A549 (cell line): Measurements from ENCODE around the gene VANGL1. TPM values are rescaled to one million over a fixed set of nuclear protein-coding genes. Genes with fewer than 3 reads are reported as not detected.

Experiments
- ATAC-seq, 2 experiments: fragments of 200-7000 bp in 1 of 2; fragments of >200 bp in 1 of 2; cut with Nextera tagmentation in 1 of 2; cut with Tn5 transposase in 1 of 2; 3 replicates each; pipeline versions ENCODE4 v1.8.0 to v1.9.1; 2018 to 2020; ENCODE audit warnings: mild to moderate bottlenecking in 1 of 2, moderate library complexity in 1 of 2
- CTCF ChIA-PET: fragments of 300-600 bp; sonication (Branson Sonifier 250); formaldehyde crosslinking; extraction: SDS; loops from one replicate; lab custom pipeline; 2021; ENCODE audit warnings: antibody characterized with exemption, inconsistent platforms; lab: Yijun Ruan, JAX
- POLR2A ChIA-PET: fragments of 350-600 bp; formaldehyde crosslinking; extraction: SDS; loops from one replicate; lab custom pipeline; 2021; ENCODE audit warnings: antibody characterized with exemption, inconsistent platforms; lab: Yijun Ruan, JAX
- DNase-seq, 2 experiments: peaks; one replicate each; pipeline versions ENCODE4 v3.0.0 to v3.0.0-alpha.2; 2011 to 2016; ENCODE audit warnings: low read depth in 1 of 2, low spot score in 1 of 2
- FAIRE-seq: peaks from 2 replicates; lab custom pipeline; 2011; peaks lifted over from hg19 to GRCh38; lab: Jason Lieb, UNC
- H3K27ac ChIP-seq, 2 experiments: fragments of >200 bp; sonication (Bioruptor Twin); formaldehyde crosslinking; 3 replicates each; pipeline ENCODE4 v1.5.1; 2016 to 2017
- H3K4me1 ChIP-seq: fragments of >200 bp; sonication (Bioruptor Twin); formaldehyde crosslinking; 3 replicates; pipeline ENCODE4 v1.6.1; 2016
- H3K4me2 ChIP-seq: fragments of >200 bp; sonication (Bioruptor Twin); formaldehyde crosslinking; 3 replicates; pipeline ENCODE4 v1.6.1; 2016
- H3K4me3 ChIP-seq: fragments of >200 bp; sonication (Bioruptor Twin); formaldehyde crosslinking; 3 replicates; pipeline ENCODE4 v1.5.1; 2016
- H3K9me3 ChIP-seq: fragments of >200 bp; sonication (Bioruptor Twin); formaldehyde crosslinking; 3 replicates; pipeline ENCODE4 v1.6.1; 2016
- CBX2 ChIP-seq: fragments of 200-600 bp; sonication (generic); IDR thresholded peaks from 2 replicates; pipeline ENCODE4 v1.6.1; 2016; ENCODE audit warnings: low read depth, mild to moderate bottlenecking, borderline replicate concordance
- CHD2 ChIP-seq: fragments of 150-350 bp; IDR thresholded peaks from 2 replicates; pipeline ENCODE4 v1.6.1; 2014; ENCODE audit warnings: low read length; ENCODE audit not compliant: partially characterized antibody
- CTCF ChIP-seq: fragments of >200 bp; sonication (Bioruptor Twin); formaldehyde crosslinking; IDR thresholded peaks from 3 replicates; pipeline ENCODE4 v1.5.1; 2016
- EHMT2 ChIP-seq: fragments of 200-600 bp; sonication (generic); IDR thresholded peaks from 2 replicates; pipeline ENCODE4 v1.6.1; 2016; ENCODE audit warnings: antibody characterized with exemption, low read depth, mild to moderate bottlenecking, moderate library complexity
- FOSB ChIP-seq: fragments of 250-450 bp; sonication (Bioruptor Pico); IDR thresholded peaks from 2 replicates; pipeline ENCODE4 v1.5.0; 2020; ENCODE audit warnings: mild to moderate bottlenecking, moderate library complexity
- FOSL2 ChIP-seq, 2 experiments: fragments of 450-650 bp in 1 of 2; fragments of >200 bp in 1 of 2; sonication (Bioruptor Twin) in 1 of 2; formaldehyde crosslinking; IDR thresholded peaks; 2 replicates each; pipeline versions ENCODE4 v1.5.0 to v1.6.1; 2016 to 2020; ENCODE audit warnings: mild to moderate bottlenecking in 1 of 2, moderate library complexity in 1 of 2
- HDAC2 ChIP-seq: fragments of 200-600 bp; sonication (generic); IDR thresholded peaks from 2 replicates; pipeline ENCODE4 v1.6.1; 2016
- JUN ChIP-seq, 2 experiments: fragments of >200 bp; sonication (Bioruptor Twin); formaldehyde crosslinking; IDR thresholded peaks; 2 replicates in 1 of 2; 3 replicates in 1 of 2; pipeline ENCODE4 v1.6.1; 2016 to 2017
- KDM1A ChIP-seq: fragments of 200-600 bp; sonication (generic); IDR thresholded peaks from 2 replicates; pipeline ENCODE4 v1.6.1; 2016; ENCODE audit warnings: low read depth, mild to moderate bottlenecking
- KDM5A ChIP-seq: fragments of 200-600 bp; sonication (generic); IDR thresholded peaks from 2 replicates; pipeline ENCODE4 v1.6.1; 2016; ENCODE audit warnings: antibody characterized with exemption, mild to moderate bottlenecking
- MYC ChIP-seq: IDR thresholded peaks from 2 replicates; pipeline ENCODE4 v1.6.1; 2012; ENCODE audit warnings: mild to moderate bottlenecking, inconsistent platforms, low read length, improper control_type of control experiment, borderline replicate concordance
- NFE2L2 ChIP-seq: fragments of 150-350 bp; conservative IDR thresholded peaks from 2 replicates; pipeline ENCODE4 v1.6.1; 2014; ENCODE audit warnings: low read length
- PBX3 ChIP-seq: IDR thresholded peaks from 2 replicates; pipeline ENCODE4 v1.6.1; 2012
- RARB ChIP-seq: fragments of 250-450 bp; sonication (Bioruptor Pico); IDR thresholded peaks from 2 replicates; pipeline ENCODE4 v1.8.0; 2021; ENCODE audit warnings: mild to moderate bottlenecking, moderate library complexity
- RCOR1 ChIP-seq: fragments of 150-350 bp; IDR thresholded peaks from 2 replicates; pipeline ENCODE4 v1.6.1; 2014; ENCODE audit warnings: antibody characterized with exemption, low read length, low read depth
- RNF2 ChIP-seq: fragments of 200-600 bp; sonication (generic); IDR thresholded peaks from 2 replicates; pipeline ENCODE4 v1.6.1; 2016; ENCODE audit warnings: low read depth, mild to moderate bottlenecking, antibody characterized with exemption, moderate library complexity, borderline replicate concordance
- TFCP2L1 ChIP-seq: fragments of 250-450 bp; sonication (Bioruptor Pico); IDR thresholded peaks from 2 replicates; pipeline ENCODE4 v1.5.0; 2021; ENCODE audit warnings: mild to moderate bottlenecking
- USF2 ChIP-seq: fragments of 450-650 bp; IDR thresholded peaks from 2 replicates; pipeline ENCODE4 v1.6.1; 2014; ENCODE audit warnings: antibody characterized with exemption
- ZSCAN20 ChIP-seq: fragments of 250-450 bp; sonication (Bioruptor Pico); IDR thresholded peaks from 2 replicates; pipeline ENCODE4 v1.8.0; 2022; ENCODE audit warnings: mild to moderate bottlenecking, moderate library complexity
- WGBS: methylation state at CpG from one replicate; pipeline ENCODE4 v1.1.6; 2017; ENCODE audit errors: missing lambda C conversion rate; 5-methylcytosine and 5-hydroxymethylcytosine counted together
- polyA plus RNA-seq, 4 experiments: library from polyadenylated mRNA; depleted of rRNA in 3 of 4; stranded (reverse); fragments of >200 nt; fragmentation: RNase III in 1 of 4; extraction: RNeasy Plus Mini Kit Qiagen cat#74134 plus additional on column Dnase treatment in 1 of 4; gene quantifications; 2 replicates in 3 of 4; 3 replicates in 1 of 4; pipeline ENCODE4 v1.2.3, GENCODE V29; 2011 to 2017

VANGL1 gene
- polyA plus RNA-seq, 2 of the 4 experiments (the other 2 are of a cell fraction) = 11.0 to 11.5 TPM

- no peak for TF ChIP-seq FOSL2 (IDR thresholded peaks at IDR 0.05)
- TF ChIP-seq FOSL2 (CRISPR knock-in tag; IDR thresholded peaks at IDR 0.05) = no peak
- TF ChIP-seq CBX2 = no peak
- TF ChIP-seq, all 56 proteins: peak for 0
These were observed 77.5 kb downstream of the VANGL1 start (continued) for GRCh38 chr1:115719285-115719684.

- H3K9me3 ChIP-seq = no peaks in the 10 kb centered on the region
- FAIRE-seq (no peak), ATAC-seq (no peak), DNase-seq (no peak)
- ChIA-PET POLR2A (no interaction called here), CTCF (no interaction called here)
- H3K4me1 ChIP-seq = no peaks in the 10 kb centered on the region
- no peak overlapping the region for H3K27ac ChIP-seq
- WGBS = 27% methylated on average over 1 of the region's 1 CpG
- no peak overlapping the region for H3K4me3 ChIP-seq
- no peak overlapping the region for H3K4me2 ChIP-seq
- no peak for TF ChIP-seq EHMT2
- TF ChIP-seq PBX3 = no peak
- TF ChIP-seq CBX2 = no peak
- TF ChIP-seq CTCF = no peak
- TF ChIP-seq HDAC2 = no peak
- no peak for TF ChIP-seq ZSCAN20 (CRISPR knock-in tag)
- no peak for TF ChIP-seq MYC
These were observed 80.5 kb downstream of the VANGL1 start for GRCh38 chr1:115722221-115722620.

- H3K4me3 ChIP-seq = no peak overlapping the region
- ChIA-PET CTCF (interaction anchor here (0.6 kb wide), 1 partner anchor 17 kb away, joined by 3 read pairs; no protein-coding TSS in a partner anchor), POLR2A (no interaction called here)
- H3K9me3 ChIP-seq = no peaks in the 10 kb centered on the region
- TF ChIP-seq RCOR1 (no peak), USF2 (no peak), TFCP2L1 (CRISPR knock-in tag) (no peak), CHD2 (no peak)
- DNase-seq (no peak), ATAC-seq (no peak), FAIRE-seq (no peak)
- WGBS = 68% methylated on average over 5 of the region's 5 CpGs
- H3K4me1 ChIP-seq = no peaks in the 10 kb centered on the region
- no peak overlapping the region for H3K4me2 ChIP-seq
- no peak overlapping the region for H3K27ac ChIP-seq
These were observed 82.0 kb downstream of the VANGL1 start for GRCh38 chr1:115723756-115724155.

- no peaks in the 10 kb centered on the region for H3K9me3 ChIP-seq
- DNase-seq (no peak), ATAC-seq (no peak), FAIRE-seq (no peak)
- ChIA-PET CTCF (interaction anchor here (0.6 kb wide), 1 partner anchor 8 kb away, joined by 4 read pairs; no protein-coding TSS in a partner anchor), POLR2A (no interaction called here)
- H3K4me1 ChIP-seq = no peaks in the 10 kb centered on the region
- H3K4me3 ChIP-seq = no peak overlapping the region
- no peak for TF ChIP-seq KDM5A
- no peak for TF ChIP-seq RNF2
- no peak for TF ChIP-seq JUN (IDR thresholded peaks at IDR 0.05)
- TF ChIP-seq RARB (CRISPR knock-in tag) = no peak
- TF ChIP-seq KDM1A = no peak
- TF ChIP-seq HDAC2 = no peak
- TF ChIP-seq NFE2L2 = no peak
- no peak for TF ChIP-seq FOSB
- no peak for TF ChIP-seq MYC
- no peak overlapping the region for H3K4me2 ChIP-seq
- no peak overlapping the region for H3K27ac ChIP-seq
- WGBS = 33% methylated on average over 2 of the region's 2 CpGs
These were observed 83.8 kb downstream of the VANGL1 start for GRCh38 chr1:115725600-115725999.
